ENCODE results near the gene UBXN4.
"Not testable (repeated sequence)": the region's sequence is repeated elsewhere in the genome, so short reads cannot be mapped to it uniquely, and the experiment has no call there.

Gene UBXN4

GRCh38 chr2:135709992-135710391 lies 31.7 kb upstream of the UBXN4 start:
- peak; percentile 94 for TF ChIP-seq CTCF (IDR thresholded peaks at IDR 0.05; ENCODE audit: low read depth, low read length, missing control alignments)
- peak; percentile 19 for DNase-seq (ENCODE audit: low read depth)
- H3K4me3 ChIP-seq (ENCODE audit: low read depth, low read length): no peak overlapping the region
- in situ Hi-C loops (cut with HindIII; ENCODE audit: low sequenced_read_pairs): loop anchor here (5.0 kb wide), 1 partner anchor 708 kb away; no protein-coding TSS in a partner anchor

- H3K4me3 ChIP-seq (ENCODE audit: low read depth, low read length); DNase-seq (ENCODE audit: low read depth); in situ Hi-C loops (cut with HindIII; ENCODE audit: low sequenced_read_pairs): not testable (repeated sequence)
Measured at GRCh38 chr2:135715086-135715485, 26.6 kb upstream of the UBXN4 start.

- no peak for DNase-seq (ENCODE audit: low read depth)
- no peak for TF ChIP-seq CTCF (IDR thresholded peaks at IDR 0.05; ENCODE audit: low read depth, low read length, missing control alignments)
- in situ Hi-C loops (cut with HindIII; ENCODE audit: low sequenced_read_pairs): no loop called here
- H3K4me3 ChIP-seq (ENCODE audit: low read depth, low read length): no peak overlapping the region
Measured at GRCh38 chr2:135728064-135728743, 13.5 kb upstream of the UBXN4 start.

GRCh38 chr2:135732561-135732960 lies 9.1 kb upstream of the UBXN4 start:
- no peak for DNase-seq (ENCODE audit: low read depth)
- TF ChIP-seq CTCF (IDR thresholded peaks at IDR 0.05; ENCODE audit: low read depth, low read length, missing control alignments): no peak
- in situ Hi-C loops (cut with HindIII; ENCODE audit: low sequenced_read_pairs): no loop called here
- no peak overlapping the region for H3K4me3 ChIP-seq (ENCODE audit: low read depth, low read length)

- no peak for TF ChIP-seq CTCF (IDR thresholded peaks at IDR 0.05; ENCODE audit: low read depth, low read length, missing control alignments)
- in situ Hi-C loops (cut with HindIII; ENCODE audit: low sequenced_read_pairs): no loop called here
Measured at GRCh38 chr2:135733045-135733444, 8.6 kb upstream of the UBXN4 start.

GRCh38 chr2:135736546-135736945 lies 5.1 kb upstream of the UBXN4 start:
- no peak overlapping the region for H3K4me3 ChIP-seq (ENCODE audit: low read depth, low read length)
- no peak for TF ChIP-seq CTCF (IDR thresholded peaks at IDR 0.05; ENCODE audit: low read depth, low read length, missing control alignments)
- DNase-seq (ENCODE audit: low read depth): no peak
- in situ Hi-C loops (cut with HindIII; ENCODE audit: low sequenced_read_pairs): no loop called here

More at GRCh38 chr2:135733045-135733444, 8.6 kb upstream of the UBXN4 start:
- no peak overlapping the region for H3K4me3 ChIP-seq (ENCODE audit: low read depth, low read length)
- DNase-seq (ENCODE audit: low read depth): no peak

GRCh38 chr2:135740206-135740605 lies 1.4 kb upstream of the UBXN4 start:
- DNase-seq (ENCODE audit: low read depth): no peak
- in situ Hi-C loops (cut with HindIII; ENCODE audit: low sequenced_read_pairs): no loop called here
- no peak overlapping the region for H3K4me3 ChIP-seq (ENCODE audit: low read depth, low read length)
- TF ChIP-seq CTCF (IDR thresholded peaks at IDR 0.05; ENCODE audit: low read depth, low read length, missing control alignments): no peak
